SU-DHL-6 (cell line): Measurements from ENCODE around the gene PHETA1.
"Not testable (repeated sequence)": the region's sequence is repeated elsewhere in the genome, so short reads cannot be mapped to it uniquely, and the experiment has no call there.

Source experiments
- H2AFZ ChIP-seq: fragments of 200-600 bp; sonication (generic); 2 replicates; pipeline ENCODE4 v1.6.1; 2014; ENCODE audit warnings: low read depth, mild to moderate bottlenecking, moderate library complexity, mixed read lengths, antibody characterized with exemption, low read length; ENCODE audit not compliant: severe bottlenecking
- H3F3A ChIP-seq: fragments of 200-600 bp; shearing (Covaris generic); 2 replicates; pipeline ENCODE4 v1.6.0; 2016; ENCODE audit warnings: antibody characterized with exemption, mild to moderate bottlenecking; ENCODE audit not compliant: insufficient read depth
- H3K27ac ChIP-seq: fragments of 200-600 bp; sonication (generic); 2 replicates; pipeline ENCODE4 v1.5.1; 2016; ENCODE audit warnings: low read depth, mild to moderate bottlenecking, low read length, moderate library complexity, mixed read lengths
- H3K27me3 ChIP-seq: fragments of 200-600 bp; sonication (generic), shearing (Covaris generic); 2 replicates; pipeline ENCODE4 v1.6.0; 2014; ENCODE audit warnings: mild to moderate bottlenecking, low read length
- H3K36me3 ChIP-seq: fragments of 200-600 bp; sonication (generic); 2 replicates; pipeline ENCODE4 v1.6.1; 2014; ENCODE audit warnings: mild to moderate bottlenecking, low read length, mixed read lengths
- H3K4me2 ChIP-seq: fragments of 300-600, 200-600 bp; shearing (Covaris generic), sonication (generic); 2 replicates; pipeline ENCODE4 v1.6.0; 2014; ENCODE audit warnings: low read length, low read depth, mild to moderate bottlenecking; ENCODE audit not compliant: poor library complexity, severe bottlenecking
- H3K4me3 ChIP-seq: fragments of 200-600 bp; sonication (generic); 2 replicates; pipeline ENCODE4 v1.5.1; 2014; ENCODE audit warnings: antibody characterized with exemption, low read length, mild to moderate bottlenecking, mixed read lengths; ENCODE audit not compliant: insufficient read depth, poor library complexity, severe bottlenecking
- H3K79me2 ChIP-seq: fragments of 200-600 bp; sonication (generic); 2 replicates; pipeline ENCODE4 v1.6.1; 2014; ENCODE audit warnings: mild to moderate bottlenecking, low read length, moderate library complexity; ENCODE audit not compliant: insufficient read depth
- H3K9ac ChIP-seq: fragments of 200-600 bp; sonication (generic); 2 replicates; pipeline ENCODE4 v1.7.0; 2014; ENCODE audit warnings: mild to moderate bottlenecking, low read length
- H3K9me2 ChIP-seq: fragments of 200-600 bp; sonication (generic); replicated peaks from 2 replicates; pipeline ENCODE4 v1.6.1; 2014; ENCODE audit warnings: low read length; ENCODE audit not compliant: insufficient read depth
- H3K9me3 ChIP-seq: fragments of 200-600 bp; sonication (generic); 2 replicates; pipeline ENCODE4 v1.6.1; 2014; ENCODE audit warnings: low read length, mixed read lengths; ENCODE audit not compliant: insufficient read depth
- H4K20me1 ChIP-seq: fragments of 200-600 bp; sonication (generic); 2 replicates; pipeline ENCODE4 v1.6.1; 2014; ENCODE audit warnings: low read depth, mild to moderate bottlenecking, antibody characterized with exemption, low read length, moderate library complexity, mixed read lengths
- CTCF ChIP-seq: fragments of 200-600 bp; sonication (generic); IDR thresholded peaks from one replicate; pipeline ENCODE4 v1.5.1; 2017; ENCODE audit warnings: antibody characterized with exemption, mild to moderate bottlenecking, low read length, moderate library complexity; ENCODE audit not compliant: insufficient read depth, poor library complexity, severe bottlenecking
- EZH2phosphoT487 ChIP-seq: fragments of 200-600 bp; sonication (generic), shearing (Covaris generic); conservative IDR thresholded peaks from 2 replicates; pipeline ENCODE4 v1.6.1; 2018; ENCODE audit warnings: mild to moderate bottlenecking, antibody characterized with exemption, low read length, moderate library complexity, mixed read lengths

The PHETA1 gene

GRCh38 chr12:111398530-111398929, 29.6 kb upstream of the PHETA1 start:
- TF ChIP-seq CTCF, result no peak
- H3K4me3 ChIP-seq, result no peak overlapping the region

GRCh38 chr12:111396726-111397445, 28.0 kb upstream of the PHETA1 start:
- no peaks in the 10 kb centered on the region for H3K9me2 ChIP-seq
- no peaks in the 10 kb centered on the region for H3K36me3 ChIP-seq
- H3K4me3 ChIP-seq, result no peak overlapping the region
- H3K27ac ChIP-seq, result no peak overlapping the region
- no peak for TF ChIP-seq EZH2phosphoT487
- TF ChIP-seq CTCF, result peak; percentile 93
- no peaks in the 10 kb centered on the region for H3K27me3 ChIP-seq
- peak overlapping the region; percentile 46 for H3K4me2 ChIP-seq
- H4K20me1 ChIP-seq, result no peaks in the 10 kb centered on the region
- H3K9me3 ChIP-seq, result no peaks in the 10 kb centered on the region
- H3K79me2 ChIP-seq, result no peaks in the 10 kb centered on the region
- peak overlapping the region; percentile 82 for H2AFZ ChIP-seq
- peak overlapping the region; percentile 27 for H3K9ac ChIP-seq
- H3F3A ChIP-seq, result no peaks in the 10 kb centered on the region

More at GRCh38 chr12:111398530-111398929, 29.6 kb upstream of the PHETA1 start:
- Histone ChIP-seq H3K9me3 (no peaks in the 10 kb centered on the region), H4K20me1 (no peaks in the 10 kb centered on the region), H3K27ac (no peak overlapping the region), H3K79me2 (no peaks in the 10 kb centered on the region), H3K36me3 (no peaks in the 10 kb centered on the region), H3K4me2 (no peak overlapping the region), H3K27me3 (no peaks in the 10 kb centered on the region), H2AFZ (no peak overlapping the region), H3F3A (peaks cover 7% of the 10 kb centered on the region), H3K9me2 (no peaks in the 10 kb centered on the region), H3K9ac (no peak overlapping the region)

GRCh38 chr12:111396271-111396670, 27.4 kb upstream of the PHETA1 start:
- H3K9me2 ChIP-seq, H3K79me2 ChIP-seq, H2AFZ ChIP-seq, H4K20me1 ChIP-seq, H3F3A ChIP-seq, H3K36me3 ChIP-seq, H3K9me3 ChIP-seq, H3K4me2 ChIP-seq, H3K27ac ChIP-seq, H3K4me3 ChIP-seq, H3K27me3 ChIP-seq, H3K9ac ChIP-seq: not testable (repeated sequence)

GRCh38 chr12:111395336-111396187, 26.7 kb upstream of the PHETA1 start:
- H3K4me2 ChIP-seq, result no peak overlapping the region
- TF ChIP-seq EZH2phosphoT487, result no peak
- no peak for TF ChIP-seq CTCF
- H3K36me3 ChIP-seq, result no peaks in the 10 kb centered on the region
- H4K20me1 ChIP-seq, result no peaks in the 10 kb centered on the region
- H3K9me2 ChIP-seq, result no peaks in the 10 kb centered on the region
- H3K4me3 ChIP-seq, result no peak overlapping the region
- no peaks in the 10 kb centered on the region for H3K27me3 ChIP-seq
- H3K9ac ChIP-seq, result no peak overlapping the region
- H2AFZ ChIP-seq, result no peak overlapping the region
- H3K27ac ChIP-seq, result no peak overlapping the region
- no peaks in the 10 kb centered on the region for H3K79me2 ChIP-seq
- no peaks in the 10 kb centered on the region for H3K9me3 ChIP-seq
- no peaks in the 10 kb centered on the region for H3F3A ChIP-seq
